Osteoblast (primary cell): ENCODE data around the gene TOMM7. TPM values are rescaled to one million over a fixed set of nuclear protein-coding genes. Genes with fewer than 3 reads are reported as not detected.
"Not testable (repeated sequence)": the region's sequence is repeated elsewhere in the genome, so short reads cannot be mapped to it uniquely, and the experiment has no call there.

ENCODE experiments used
- DNase-seq: peaks from one replicate; pipeline ENCODE4 v3.0.0; 2011; ENCODE audit warnings: low spot score, mixed read lengths; ENCODE audit not compliant: insufficient read length; ENCODE audit errors: missing footprints
- H2AFZ ChIP-seq: 2 replicates; pipeline ENCODE4 v1.6.0; 2011; ENCODE audit warnings: mild to moderate bottlenecking, low read length
- H3K27ac ChIP-seq: 2 replicates; pipeline ENCODE4 v1.5.1; 2011; ENCODE audit warnings: mild to moderate bottlenecking, low read depth, low read length, moderate library complexity
- H3K27me3 ChIP-seq: 2 replicates; pipeline ENCODE4 v1.6.0; 2012; ENCODE audit warnings: mild to moderate bottlenecking, control low read depth, inconsistent platforms, low read length, moderate library complexity; ENCODE audit not compliant: insufficient read depth
- H3K36me3 ChIP-seq: 2 replicates; pipeline ENCODE4 v1.5.1; 2011; ENCODE audit warnings: mild to moderate bottlenecking, low read length, control low read depth, moderate library complexity; ENCODE audit not compliant: insufficient read depth
- H3K4me1 ChIP-seq: 2 replicates; pipeline ENCODE4 v1.5.1; 2011; ENCODE audit warnings: mild to moderate bottlenecking, low read length, control low read depth, moderate library complexity; ENCODE audit not compliant: insufficient read depth
- H3K4me2 ChIP-seq: 2 replicates; pipeline ENCODE4 v1.6.0; 2011; ENCODE audit warnings: mild to moderate bottlenecking, low read length; ENCODE audit not compliant: insufficient read depth
- H3K4me3 ChIP-seq: fragments of 200-600 bp; sonication (generic); 3 replicates; pipeline ENCODE4 v1.5.1; 2012; ENCODE audit warnings: mild to moderate bottlenecking, low read length, inconsistent platforms; ENCODE audit not compliant: insufficient read depth
- H3K79me2 ChIP-seq: 2 replicates; pipeline ENCODE4 v1.6.0; 2012; ENCODE audit warnings: mild to moderate bottlenecking, low read length, control low read depth, inconsistent platforms; ENCODE audit not compliant: insufficient read depth
- H3K9me3 ChIP-seq: 2 replicates; pipeline ENCODE4 v1.5.1; 2011; ENCODE audit warnings: low read depth, low read length, control low read depth
- H4K20me1 ChIP-seq: 2 replicates; pipeline ENCODE4 v1.6.0; 2012; ENCODE audit warnings: mild to moderate bottlenecking, low read length, control low read depth; ENCODE audit not compliant: insufficient read depth
- CTCF ChIP-seq: IDR thresholded peaks from 2 replicates; pipeline ENCODE4 v1.5.1; 2011; ENCODE audit warnings: mild to moderate bottlenecking, low read depth, low read length, moderate library complexity; ENCODE audit errors: extremely low read depth
- total RNA-seq: library from RNA; depleted of rRNA; stranded (reverse); fragments of >200 nt; gene quantifications from 2 replicates; pipeline ENCODE4 v1.2.3, GENCODE V29; 2012

TOMM7 gene
- total RNA-seq, 1 donor: 144 TPM

GRCh38 chr7:22842973-22843372 is 20.3 kb upstream of the TOMM7 start:
- Histone ChIP-seq H3K9me3 (no peaks in the 10 kb centered on the region), H3K79me2 (no peaks in the 10 kb centered on the region), H3K4me2 (no peak overlapping the region), H4K20me1 (no peaks in the 10 kb centered on the region), H3K4me1 (peaks cover 7% of the 10 kb centered on the region), H3K27ac (no peak overlapping the region), H3K27me3 (no peaks in the 10 kb centered on the region), H2AFZ (no peak overlapping the region), H3K36me3 (no peaks in the 10 kb centered on the region), H3K4me3 (no peak overlapping the region)
- no peak for DNase-seq
- no peak for TF ChIP-seq CTCF

GRCh38 chr7:22842383-22842941 is 19.8 kb upstream of the TOMM7 start:
- Histone ChIP-seq H3K27ac (no peak overlapping the region), H3K79me2 (no peaks in the 10 kb centered on the region), H3K4me3 (no peak overlapping the region), H3K27me3 (no peaks in the 10 kb centered on the region), H3K9me3 (no peaks in the 10 kb centered on the region), H4K20me1 (no peaks in the 10 kb centered on the region), H2AFZ (peak overlapping the region; percentile 30), H3K4me1 (peaks cover 7% of the 10 kb centered on the region), H3K36me3 (no peaks in the 10 kb centered on the region), H3K4me2 (no peak overlapping the region)
- DNase-seq: no peak
- TF ChIP-seq CTCF: no peak

GRCh38 chr7:22841954-22842353 is 19.3 kb upstream of the TOMM7 start:
- Histone ChIP-seq H3K9me3 (no peaks in the 10 kb centered on the region), H3K4me2 (no peak overlapping the region), H3K27ac (no peak overlapping the region), H3K79me2 (no peaks in the 10 kb centered on the region), H3K4me1 (peaks cover 7% of the 10 kb centered on the region), H4K20me1 (no peaks in the 10 kb centered on the region), H3K27me3 (no peaks in the 10 kb centered on the region), H3K4me3 (no peak overlapping the region), H3K36me3 (no peaks in the 10 kb centered on the region), H2AFZ (peak overlapping the region; percentile 30)
- DNase-seq: no peak
- no peak for TF ChIP-seq CTCF

GRCh38 chr7:22837308-22837707 is 14.7 kb upstream of the TOMM7 start:
- H3K36me3 ChIP-seq: no peaks in the 10 kb centered on the region
- H2AFZ ChIP-seq: no peak overlapping the region
- peaks cover 9% of the 10 kb centered on the region for H3K4me1 ChIP-seq
- no peak for DNase-seq
- no peaks in the 10 kb centered on the region for H3K79me2 ChIP-seq
- TF ChIP-seq CTCF: no peak
- H3K9me3 ChIP-seq: no peaks in the 10 kb centered on the region
- H4K20me1 ChIP-seq: no peaks in the 10 kb centered on the region
- no peak overlapping the region for H3K4me3 ChIP-seq
- no peak overlapping the region for H3K4me2 ChIP-seq
- H3K27ac ChIP-seq: no peak overlapping the region
- H3K27me3 ChIP-seq: no peaks in the 10 kb centered on the region

GRCh38 chr7:22836506-22836905 is 13.9 kb upstream of the TOMM7 start:
- not testable (repeated sequence) for H3K4me3 ChIP-seq, H3K4me2 ChIP-seq, H3K27ac ChIP-seq, H3K9me3 ChIP-seq, H3K79me2 ChIP-seq, H3K27me3 ChIP-seq, H4K20me1 ChIP-seq, H2AFZ ChIP-seq, DNase-seq, H3K4me1 ChIP-seq, H3K36me3 ChIP-seq
